B cell (primary cell): ENCODE measurements around the gene GNPDA1. TPM values are rescaled to one million over a fixed set of nuclear protein-coding genes. Genes with fewer than 3 reads are reported as not detected.

Experiments used
- ATAC-seq: fragments of 200-7000 bp; cut with Tn5 transposase; one replicate; pipeline ENCODE4 v1.10.0; 2021; ENCODE audit warnings: low read depth, mild to moderate bottlenecking, moderate number of reproducible peaks, moderate library complexity
- CTCF ChIA-PET: fragments of 350-600 bp; sonication (Branson Sonifier 250); formaldehyde crosslinking; loops from one replicate; lab custom pipeline; 2021; ENCODE audit warnings: antibody characterized with exemption, inconsistent platforms; lab: Charles Lee
- POLR2A ChIA-PET: fragments of 350-600 bp; sonication (Branson Sonifier 250); formaldehyde crosslinking; loops from one replicate; lab custom pipeline; 2021; ENCODE audit warnings: antibody characterized with exemption; lab: Charles Lee
- DNase-seq: peaks from one replicate; pipeline ENCODE4 v3.0.0; 2013
- H2AFZ ChIP-seq: 2 replicates; pipeline ENCODE4 v1.6.1; 2012; ENCODE audit warnings: mild to moderate bottlenecking, low read depth, low read length; ENCODE audit not compliant: insufficient read depth, poor library complexity, severe bottlenecking
- H3K27ac ChIP-seq, 2 donors: 1 replicate in 1 of 2; 2 replicates in 1 of 2; pipeline ENCODE4 v1.5.1; 2012 to 2013; ENCODE audit warnings: low read length in 2 of 2, mild to moderate bottlenecking in 2 of 2, moderate library complexity in 1 of 2
- H3K27me3 ChIP-seq, 4 experiments: fragments of 200-600 bp in 1 of 4; sonication (generic) in 1 of 4; replicated peaks in 1 of 4; 1 replicate in 2 of 4; 2 replicates in 2 of 4; pipeline versions ENCODE4 v1.6.1 to v1.7.0; 2013 to 2016; ENCODE audit warnings: low read length in 3 of 4, mild to moderate bottlenecking in 2 of 4, mixed read lengths in 1 of 4, moderate library complexity in 1 of 4; ENCODE audit not compliant: insufficient read depth in 4 of 4, control insufficient read depth in 3 of 4; ENCODE audit errors: control extremely low read depth in 1 of 4
- H3K36me3 ChIP-seq, 2 experiments: replicated peaks in 1 of 2; 1 replicate in 1 of 2; 2 replicates in 1 of 2; pipeline versions ENCODE4 v1.6.1 to v1.7.1; 2013; ENCODE audit warnings: low read length in 1 of 2; ENCODE audit not compliant: insufficient read depth in 2 of 2, control insufficient read depth in 1 of 2; ENCODE audit errors: control extremely low read depth in 1 of 2, extremely low read depth in 1 of 2
- H3K4me1 ChIP-seq, 2 donors: fragments of 200-600 bp in 1 of 2; sonication (generic) in 1 of 2; 1 replicate in 1 of 2; 2 replicates in 1 of 2; pipeline versions ENCODE4 v1.5.1 to v1.6.1; 2013 to 2017; ENCODE audit warnings: low read length in 2 of 2; ENCODE audit not compliant: control insufficient read depth in 2 of 2, insufficient read depth in 2 of 2
- H3K4me2 ChIP-seq: replicated peaks from 2 replicates; pipeline ENCODE3; 2012; ENCODE audit warnings: mild to moderate bottlenecking, low read depth, low read length; ENCODE audit not compliant: poor library complexity, severe bottlenecking
- H3K4me3 ChIP-seq, 5 experiments: fragments of 200-600 bp in 1 of 5; sonication (generic) in 1 of 5; 1 replicate in 3 of 5; 2 replicates in 2 of 5; pipeline versions ENCODE4 v1.5.1 to v1.7.0; 2011 to 2016; ENCODE audit warnings: low read length in 4 of 5, mild to moderate bottlenecking in 4 of 5, low read depth in 2 of 5, control low read depth in 1 of 5, moderate library complexity in 1 of 5; ENCODE audit not compliant: insufficient read depth in 1 of 5; ENCODE audit errors: control extremely low read depth in 1 of 5, extremely low read depth in 1 of 5
- H3K79me2 ChIP-seq: fragments of 200-600 bp; sonication (generic); one replicate; pipeline ENCODE4 v1.6.0; 2016; ENCODE audit warnings: low read length; ENCODE audit not compliant: control insufficient read depth, insufficient read depth
- H3K9ac ChIP-seq: fragments of 200-600 bp; sonication (generic); 2 replicates; pipeline ENCODE4 v1.6.1; 2017; ENCODE audit warnings: mild to moderate bottlenecking, low read length, moderate library complexity
- H3K9me3 ChIP-seq, 3 donors: one replicate each; pipeline versions ENCODE4 v1.6.1 to v1.7.1; 2013; ENCODE audit warnings: low read length in 2 of 3; ENCODE audit not compliant: control insufficient read depth in 2 of 3, insufficient read depth in 1 of 3; ENCODE audit errors: control extremely low read depth in 1 of 3
- H4K20me1 ChIP-seq: 2 replicates; pipeline ENCODE4 v1.6.0; 2012; ENCODE audit warnings: mild to moderate bottlenecking, low read length; ENCODE audit not compliant: insufficient read depth, control insufficient read depth, poor library complexity, severe bottlenecking
- H3K27ac Mint-ChIP-seq: one replicate; pipeline ENCODE4 v1.8.0; 2021; ENCODE audit warnings: mixed read lengths
- H3K27me3 Mint-ChIP-seq: one replicate; pipeline ENCODE4 v1.8.0; 2021; ENCODE audit warnings: mixed read lengths
- H3K4me1 Mint-ChIP-seq: one replicate; pipeline ENCODE4 v1.8.0; 2021; ENCODE audit warnings: mixed read lengths
- H3K4me3 Mint-ChIP-seq: one replicate; pipeline ENCODE4 v1.8.0; 2021; ENCODE audit warnings: mixed read lengths
- H3K9me3 Mint-ChIP-seq: one replicate; pipeline ENCODE4 v1.8.0; 2022; ENCODE audit warnings: mixed read lengths; ENCODE audit not compliant: insufficient read depth
- CTCF ChIP-seq: fragments of 200-600 bp; IDR thresholded peaks from one replicate; pipeline ENCODE4 v1.8.0; 2022; ENCODE audit warnings: antibody characterized with exemption, mild to moderate bottlenecking
- EZH2 ChIP-seq: IDR thresholded peaks from 2 replicates; pipeline ENCODE4 v1.6.1; 2012; ENCODE audit warnings: borderline replicate concordance, low read depth, mild to moderate bottlenecking, moderate library complexity, low read length; ENCODE audit not compliant: insufficient read depth, poor library complexity, severe bottlenecking
- WGBS: methylation state at CpG from one replicate; pipeline ENCODE4 v1.1.5; 2013; ENCODE audit warnings: missing lambda C conversion rate; ENCODE audit not compliant: insufficient coverage; 5-methylcytosine and 5-hydroxymethylcytosine counted together
- intact Hi-C: fragments of 100-400 bp; cut with micrococcal nuclease; formaldehyde crosslinking; loops from one replicate; pipeline ENCODE4 v1.10.0; 2022
- polyA plus RNA-seq: library from polyadenylated mRNA; depleted of rRNA; stranded (reverse); fragments of >200 nt; gene quantifications from 2 replicates; pipeline ENCODE4 v1.2.3, GENCODE V29; 2012
- total RNA-seq, 2 donors: library from RNA; stranded (reverse); fragments of 120-200 nt in 1 of 2; gene quantifications; 1 replicate in 1 of 2; 2 replicates in 1 of 2; pipeline versions ENCODE4 v1.2.3 to v1.2.4, GENCODE V29; 2013 to 2022

The GNPDA1 gene
- total and polyA plus RNA-seq, 2 donors (not counting 1 experiment from before 2014, with no cell fraction given): 3.1 to 12.1 TPM

GRCh38 chr5:141997358-141997960 is 15.4 kb downstream of the GNPDA1 start:
- intact Hi-C loops: no loop called here
- Histone ChIP-seq H4K20me1 (peaks cover 13% of the 10 kb centered on the region), H3K9me3 (no peaks in the 10 kb centered on the region), H3K27ac (no peak overlapping the region), H3K9ac (no peak overlapping the region), H3K79me2 (peaks cover 10% of the 10 kb centered on the region), H3K4me1 (no peaks in the 10 kb centered on the region), H3K36me3 (peaks cover 0 to 51% of the 10 kb centered on the region in 2 experiments), H3K4me3 (no peak overlapping the region), H3K4me2 (no peak overlapping the region), H3K27me3 (no peaks in the 10 kb centered on the region), H2AFZ (no peak overlapping the region)
- DNase-seq: no peak
- Mint-ChIP-seq H3K27me3 (no peaks in the 10 kb centered on the region), H3K27ac (no peak overlapping the region), H3K9me3 (no peaks in the 10 kb centered on the region), H3K4me1 (no peaks in the 10 kb centered on the region), H3K4me3 (no peak overlapping the region)
- no peak for TF ChIP-seq EZH2
- no peak for TF ChIP-seq CTCF
- CTCF ChIA-PET: interaction anchor here (2.7 to 10.8 kb wide), 2 partner anchors 16 to 147 kb away, joined by 12 to 208 read pairs; partner anchors contain the start of gene GNPDA1
- POLR2A ChIA-PET: no interaction called here
- WGBS: 81% methylated on average over 6 of the region's 6 CpGs
- ATAC-seq: no peak

GRCh38 chr5:141995656-141996055 is 17.2 kb downstream of the GNPDA1 start:
- 100% methylated on average over 1 of the region's 3 CpGs for WGBS
- Histone ChIP-seq H4K20me1 (peaks cover 19% of the 10 kb centered on the region), H2AFZ (no peak overlapping the region), H3K27me3 (no peaks in the 10 kb centered on the region), H3K4me3 (no peak overlapping the region), H3K9ac (no peak overlapping the region), H3K4me2 (no peak overlapping the region), H3K9me3 (no peaks in the 10 kb centered on the region), H3K36me3 (peaks cover 0 to 41% of the 10 kb centered on the region in 2 experiments), H3K79me2 (peaks cover 10% of the 10 kb centered on the region), H3K4me1 (no peaks in the 10 kb centered on the region), H3K27ac (no peak overlapping the region)
- intact Hi-C loops: no loop called here
- no peak overlapping the region for H3K4me3 Mint-ChIP-seq
- no peaks in the 10 kb centered on the region for H3K4me1 Mint-ChIP-seq
- CTCF ChIA-PET: interaction anchor here (1.1 to 10.8 kb wide), 3 partner anchors 20 to 304 kb away, joined by 3 to 208 read pairs (median 4); no protein-coding TSS in a partner anchor
- no peak for DNase-seq
- H3K9me3 Mint-ChIP-seq: no peaks in the 10 kb centered on the region
- H3K27ac Mint-ChIP-seq: no peak overlapping the region
- no peak for ATAC-seq
- POLR2A ChIA-PET: no interaction called here
- TF ChIP-seq CTCF (no peak), EZH2 (no peak)
- H3K27me3 Mint-ChIP-seq: no peaks in the 10 kb centered on the region
